HG03571 (cell line): ENCODE measurements around the gene GGA1.

ENCODE experiments used
- ATAC-seq: cut with Tn5 transposase; IDR thresholded peaks from one replicate; pipeline ENCODE4 v1.9.1; 2021; ENCODE audit not compliant: unreplicated experiment

GGA1 gene

GRCh38 chr22:37665487-37665886, 56.9 kb downstream of the GGA1 start:
- no peak for ATAC-seq

- no peak for ATAC-seq
These were observed 61.0 kb downstream of the GGA1 start for GRCh38 chr22:37669586-37669985.

- no peak for ATAC-seq
These were observed 63.7 kb downstream of the GGA1 start for GRCh38 chr22:37672206-37672919.

- no peak for ATAC-seq
These were observed 64.4 kb downstream of the GGA1 start for GRCh38 chr22:37672920-37673455.

GRCh38 chr22:37674248-37674647, 65.6 kb downstream of the GGA1 start:
- no peak for ATAC-seq

GRCh38 chr22:37674951-37675929, 66.6 kb downstream of the GGA1 start, which contains the start of gene LGALS1:
TSS of gene LGALS1 (plus strand) at chr22:37675636. CDS start at chr22:37675703, 67 bp downstream.
- ATAC-seq = no peak

GRCh38 chr22:37675930-37676735, 67.5 kb downstream of the GGA1 start:
- no peak for ATAC-seq

GRCh38 chr22:37676736-37677492, 68.3 kb downstream of the GGA1 start:
- ATAC-seq = peak; percentile 51

GRCh38 chr22:37677493-37677974, 68.9 kb downstream of the GGA1 start:
- ATAC-seq = no peak

GRCh38 chr22:37678372-37678771, 69.7 kb downstream of the GGA1 start:
- ATAC-seq = no peak

GRCh38 chr22:37679670-37680069, 71.0 kb downstream of the GGA1 start:
- no peak for ATAC-seq

- no peak for ATAC-seq
These were observed 71.7 kb downstream of the GGA1 start for GRCh38 chr22:37680191-37680851.

GRCh38 chr22:37681001-37681424, 72.4 kb downstream of the GGA1 start:
- no peak for ATAC-seq

GRCh38 chr22:37681556-37682049, 73.0 kb downstream of the GGA1 start:
- ATAC-seq = no peak
